Umbilical cord (tissue), 2 donors: Measurements from ENCODE around the gene NPB. TPM values are rescaled to one million over a fixed set of nuclear protein-coding genes. Genes with fewer than 3 reads are reported as not detected.
A peak's percentile ranks its signal among the peaks of the same experiment; 100 is the strongest.

ENCODE experiments used
- DNase-seq: peaks from one replicate; pipeline ENCODE4 v3.0.0-alpha.2; 2015; ENCODE audit warnings: low spot score
- total RNA-seq: library from RNA; depleted of rRNA; stranded (reverse); fragments of >200 nt; gene quantifications from one replicate; pipeline ENCODE4 v1.2.3, GENCODE V29; 2014; ENCODE audit warnings: low replicate concordance; ENCODE audit not compliant: insufficient read depth

The NPB gene
- total RNA-seq, 1 donor from 2014 or later = 1.4 TPM

- no peak for DNase-seq
Observed at GRCh38 chr17:81925860-81926450, 23.9 kb downstream of the NPB start.

- DNase-seq = peak; percentile 77
Observed at GRCh38 chr17:81926451-81927151, 24.6 kb downstream of the NPB start.

- no peak for DNase-seq
Observed at GRCh38 chr17:81927152-81927652, 25.2 kb downstream of the NPB start.

GRCh38 chr17:81927653-81928543 is 25.9 kb downstream of the NPB start, which contains the start of gene MAFG:
MAFG (minus strand) TSS chr17:81927735; CDS start chr17:81923185, 4,550 bp downstream.
- peak; percentile 98 for DNase-seq

GRCh38 chr17:81928544-81929252 is 26.7 kb downstream of the NPB start:
- DNase-seq = no peak

- no peak for DNase-seq
Observed at GRCh38 chr17:81929253-81930141, 27.5 kb downstream of the NPB start.

- DNase-seq = no peak
Observed at GRCh38 chr17:81930142-81931125, 28.4 kb downstream of the NPB start.

- DNase-seq = no peak
Observed at GRCh38 chr17:81931189-81931556, 29.1 kb downstream of the NPB start.

- no peak for DNase-seq
Observed at GRCh38 chr17:81931557-81932332, 29.7 kb downstream of the NPB start.

GRCh38 chr17:81932333-81932983 is 30.4 kb downstream of the NPB start:
- DNase-seq = no peak

- DNase-seq = no peak
Observed at GRCh38 chr17:81933178-81933699, 31.2 kb downstream of the NPB start.

GRCh38 chr17:81934098-81934757 is 32.2 kb downstream of the NPB start:
- DNase-seq = no peak

- no peak for DNase-seq
Observed at GRCh38 chr17:81934850-81935708, 33.0 kb downstream of the NPB start.

GRCh38 chr17:81935709-81936084 is 33.7 kb downstream of the NPB start:
- DNase-seq = no peak

GRCh38 chr17:81939218-81939617 is 37.2 kb downstream of the NPB start:
- DNase-seq = no peak

GRCh38 chr17:81939881-81940385 is 37.9 kb downstream of the NPB start:
- DNase-seq = no peak
